ENCODE measurements around the gene PTGFRN. TPM values are rescaled to one million over a fixed set of nuclear protein-coding genes. Genes with fewer than 3 reads are reported as not detected.

PTGFRN gene
- total and polyA plus RNA-seq, 2 of the 8 experiments (the other 6 are each of a cell fraction or from before 2014, with no cell fraction given): 13.0 to 32.6 TPM

DNA sequence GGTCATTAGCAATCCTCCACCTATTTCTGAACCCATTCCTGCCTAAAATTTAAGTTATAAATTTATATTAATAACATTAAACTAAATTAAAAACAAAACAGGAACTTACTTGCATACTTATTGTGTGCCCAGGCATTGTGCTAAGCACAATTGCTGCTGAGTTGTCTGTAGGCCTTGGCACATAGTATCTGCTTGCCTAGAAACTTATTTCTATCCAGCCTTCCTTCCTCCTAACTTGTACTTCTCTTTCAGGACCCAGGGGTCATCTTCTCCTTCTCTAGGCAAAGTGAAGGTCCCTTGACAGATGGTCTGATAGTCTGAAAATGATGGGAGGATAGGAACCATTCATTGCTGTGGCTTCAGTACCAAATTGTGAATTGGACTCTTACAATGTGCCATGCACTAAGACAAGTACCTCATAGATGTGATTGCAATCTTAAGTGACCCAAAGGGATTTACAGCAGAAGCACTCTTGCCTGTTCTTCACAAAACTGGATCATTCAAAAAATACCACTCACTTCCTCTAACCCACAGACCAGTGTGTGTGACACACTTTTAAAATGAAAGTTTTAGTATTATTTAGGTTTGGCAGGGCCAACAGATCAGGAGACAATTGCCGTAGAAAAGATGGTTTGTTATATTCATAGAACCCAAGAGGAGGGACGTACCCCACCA lies 81.6 kb downstream of the PTGFRN start (continued):
- TF ChIP-seq, protein P1, sequence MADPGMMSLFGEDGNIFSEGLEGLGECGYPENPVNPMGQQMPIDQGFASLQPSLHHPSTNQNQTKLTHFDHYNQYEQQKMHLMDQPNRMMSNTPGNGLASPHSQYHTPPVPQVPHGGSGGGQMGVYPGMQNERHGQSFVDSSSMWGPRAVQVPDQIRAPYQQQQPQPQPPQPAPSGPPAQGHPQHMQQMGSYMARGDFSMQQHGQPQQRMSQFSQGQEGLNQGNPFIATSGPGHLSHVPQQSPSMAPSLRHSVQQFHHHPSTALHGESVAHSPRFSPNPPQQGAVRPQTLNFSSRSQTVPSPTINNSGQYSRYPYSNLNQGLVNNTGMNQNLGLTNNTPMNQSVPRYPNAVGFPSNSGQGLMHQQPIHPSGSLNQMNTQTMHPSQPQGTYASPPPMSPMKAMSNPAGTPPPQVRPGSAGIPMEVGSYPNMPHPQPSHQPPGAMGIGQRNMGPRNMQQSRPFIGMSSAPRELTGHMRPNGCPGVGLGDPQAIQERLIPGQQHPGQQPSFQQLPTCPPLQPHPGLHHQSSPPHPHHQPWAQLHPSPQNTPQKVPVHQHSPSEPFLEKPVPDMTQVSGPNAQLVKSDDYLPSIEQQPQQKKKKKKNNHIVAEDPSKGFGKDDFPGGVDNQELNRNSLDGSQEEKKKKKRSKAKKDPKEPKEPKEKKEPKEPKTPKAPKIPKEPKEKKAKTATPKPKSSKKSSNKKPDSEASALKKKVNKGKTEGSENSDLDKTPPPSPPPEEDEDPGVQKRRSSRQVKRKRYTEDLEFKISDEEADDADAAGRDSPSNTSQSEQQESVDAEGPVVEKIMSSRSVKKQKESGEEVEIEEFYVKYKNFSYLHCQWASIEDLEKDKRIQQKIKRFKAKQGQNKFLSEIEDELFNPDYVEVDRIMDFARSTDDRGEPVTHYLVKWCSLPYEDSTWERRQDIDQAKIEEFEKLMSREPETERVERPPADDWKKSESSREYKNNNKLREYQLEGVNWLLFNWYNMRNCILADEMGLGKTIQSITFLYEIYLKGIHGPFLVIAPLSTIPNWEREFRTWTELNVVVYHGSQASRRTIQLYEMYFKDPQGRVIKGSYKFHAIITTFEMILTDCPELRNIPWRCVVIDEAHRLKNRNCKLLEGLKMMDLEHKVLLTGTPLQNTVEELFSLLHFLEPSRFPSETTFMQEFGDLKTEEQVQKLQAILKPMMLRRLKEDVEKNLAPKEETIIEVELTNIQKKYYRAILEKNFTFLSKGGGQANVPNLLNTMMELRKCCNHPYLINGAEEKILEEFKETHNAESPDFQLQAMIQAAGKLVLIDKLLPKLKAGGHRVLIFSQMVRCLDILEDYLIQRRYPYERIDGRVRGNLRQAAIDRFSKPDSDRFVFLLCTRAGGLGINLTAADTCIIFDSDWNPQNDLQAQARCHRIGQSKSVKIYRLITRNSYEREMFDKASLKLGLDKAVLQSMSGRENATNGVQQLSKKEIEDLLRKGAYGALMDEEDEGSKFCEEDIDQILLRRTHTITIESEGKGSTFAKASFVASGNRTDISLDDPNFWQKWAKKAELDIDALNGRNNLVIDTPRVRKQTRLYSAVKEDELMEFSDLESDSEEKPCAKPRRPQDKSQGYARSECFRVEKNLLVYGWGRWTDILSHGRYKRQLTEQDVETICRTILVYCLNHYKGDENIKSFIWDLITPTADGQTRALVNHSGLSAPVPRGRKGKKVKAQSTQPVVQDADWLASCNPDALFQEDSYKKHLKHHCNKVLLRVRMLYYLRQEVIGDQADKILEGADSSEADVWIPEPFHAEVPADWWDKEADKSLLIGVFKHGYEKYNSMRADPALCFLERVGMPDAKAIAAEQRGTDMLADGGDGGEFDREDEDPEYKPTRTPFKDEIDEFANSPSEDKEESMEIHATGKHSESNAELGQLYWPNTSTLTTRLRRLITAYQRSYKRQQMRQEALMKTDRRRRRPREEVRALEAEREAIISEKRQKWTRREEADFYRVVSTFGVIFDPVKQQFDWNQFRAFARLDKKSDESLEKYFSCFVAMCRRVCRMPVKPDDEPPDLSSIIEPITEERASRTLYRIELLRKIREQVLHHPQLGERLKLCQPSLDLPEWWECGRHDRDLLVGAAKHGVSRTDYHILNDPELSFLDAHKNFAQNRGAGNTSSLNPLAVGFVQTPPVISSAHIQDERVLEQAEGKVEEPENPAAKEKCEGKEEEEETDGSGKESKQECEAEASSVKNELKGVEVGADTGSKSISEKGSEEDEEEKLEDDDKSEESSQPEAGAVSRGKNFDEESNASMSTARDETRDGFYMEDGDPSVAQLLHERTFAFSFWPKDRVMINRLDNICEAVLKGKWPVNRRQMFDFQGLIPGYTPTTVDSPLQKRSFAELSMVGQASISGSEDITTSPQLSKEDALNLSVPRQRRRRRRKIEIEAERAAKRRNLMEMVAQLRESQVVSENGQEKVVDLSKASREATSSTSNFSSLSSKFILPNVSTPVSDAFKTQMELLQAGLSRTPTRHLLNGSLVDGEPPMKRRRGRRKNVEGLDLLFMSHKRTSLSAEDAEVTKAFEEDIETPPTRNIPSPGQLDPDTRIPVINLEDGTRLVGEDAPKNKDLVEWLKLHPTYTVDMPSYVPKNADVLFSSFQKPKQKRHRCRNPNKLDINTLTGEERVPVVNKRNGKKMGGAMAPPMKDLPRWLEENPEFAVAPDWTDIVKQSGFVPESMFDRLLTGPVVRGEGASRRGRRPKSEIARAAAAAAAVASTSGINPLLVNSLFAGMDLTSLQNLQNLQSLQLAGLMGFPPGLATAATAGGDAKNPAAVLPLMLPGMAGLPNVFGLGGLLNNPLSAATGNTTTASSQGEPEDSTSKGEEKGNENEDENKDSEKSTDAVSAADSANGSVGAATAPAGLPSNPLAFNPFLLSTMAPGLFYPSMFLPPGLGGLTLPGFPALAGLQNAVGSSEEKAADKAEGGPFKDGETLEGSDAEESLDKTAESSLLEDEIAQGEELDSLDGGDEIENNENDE (IDR thresholded peaks at IDR 0.05; ENCODE audit: insufficient replicate concordance, low read length): no peak
- TF ChIP-seq POU5F1 (IDR thresholded peaks at IDR 0.05; ENCODE audit: low read depth, low read length): no peak
- TF ChIP-seq CHD1 (IDR thresholded peaks at IDR 0.05; ENCODE audit: low read depth, low read length): no peak
- no peak for TF ChIP-seq HDAC6 (IDR thresholded peaks at IDR 0.05; ENCODE audit: low read depth, low read length)
- no peak for TF ChIP-seq ZNF274 (IDR thresholded peaks at IDR 0.05; ENCODE audit: borderline replicate concordance, extremely low read depth, low read length)
- TF ChIP-seq PHF8 (conservative IDR thresholded peaks at IDR 0.05; ENCODE audit: low read depth, low read length): no peak
- TF ChIP-seq SP1 (IDR thresholded peaks at IDR 0.05; ENCODE audit: low read depth, low read length): no peak
- TF ChIP-seq TEAD4 (IDR thresholded peaks at IDR 0.05; ENCODE audit: low read depth, low read length): no peak
- no peak for TF ChIP-seq TAF1 (IDR thresholded peaks at IDR 0.05; ENCODE audit: low read depth, low read length)
- no peak for TF ChIP-seq SIX5 (IDR thresholded peaks at IDR 0.05; ENCODE audit: low read depth, low read length)

Measured in H1 (cell line).